LHCN-M2 (cell line): Measurements from ENCODE around the gene KRT16. TPM values are rescaled to one million over a fixed set of nuclear protein-coding genes. Genes with fewer than 3 reads are reported as not detected.
"Not testable (repeated sequence)": the region's sequence is repeated elsewhere in the genome, so short reads cannot be mapped to it uniquely, and the experiment has no call there.

Experiments used
- DNase-seq: peaks from one replicate; pipeline ENCODE4 v3.0.0-alpha.2; 2012; ENCODE audit warnings: low read depth
- total RNA-seq: library from RNA; depleted of rRNA; stranded (reverse); fragments of >200 nt; gene quantifications from 2 replicates; pipeline ENCODE4 v1.2.3, GENCODE V29; 2014

Gene KRT16
- total RNA-seq, 1 experiment from 2014 or later, result not detected

GRCh38 chr17:41628073-41628370 is 15.5 kb upstream of the KRT16 start:
- DNase-seq, result not testable (repeated sequence)

GRCh38 chr17:41627316-41628072 is 14.9 kb upstream of the KRT16 start:
- no peak for DNase-seq

- not testable (repeated sequence) for DNase-seq
These were observed 14.3 kb upstream of the KRT16 start for GRCh38 chr17:41626914-41627295.

GRCh38 chr17:41626028-41626913 is 13.7 kb upstream of the KRT16 start:
- not testable (repeated sequence) for DNase-seq

GRCh38 chr17:41625602-41626001 is 13.0 kb upstream of the KRT16 start:
- no peak for DNase-seq

- DNase-seq, result no peak
These were observed 11.9 kb upstream of the KRT16 start, which contains the start of gene KRT17 for GRCh38 chr17:41624208-41625101. TSS of gene KRT17 (minus strand) at chr17:41624575. CDS start at chr17:41624509, 66 bp downstream.

- not testable (repeated sequence) for DNase-seq
These were observed 10.8 kb upstream of the KRT16 start for GRCh38 chr17:41623184-41623861.

- DNase-seq, result not testable (repeated sequence)
These were observed 10.0 kb upstream of the KRT16 start for GRCh38 chr17:41622340-41623183.

- no peak for DNase-seq
These were observed 9.3 kb upstream of the KRT16 start for GRCh38 chr17:41621916-41622315.

- not testable (repeated sequence) for DNase-seq
These were observed 8.9 kb upstream of the KRT16 start for GRCh38 chr17:41621435-41621817.

- DNase-seq, result peak; percentile 11
These were observed 8.2 kb upstream of the KRT16 start for GRCh38 chr17:41620583-41621434.

- DNase-seq, result not testable (repeated sequence)
These were observed 7.5 kb upstream of the KRT16 start for GRCh38 chr17:41619927-41620582.

- no peak for DNase-seq
These were observed 6.7 kb upstream of the KRT16 start for GRCh38 chr17:41619036-41619926.

- no peak for DNase-seq
These were observed 5.9 kb upstream of the KRT16 start for GRCh38 chr17:41618341-41619035.

GRCh38 chr17:41617698-41618097 is 5.1 kb upstream of the KRT16 start:
- no peak for DNase-seq

GRCh38 chr17:41617136-41617535 is 4.6 kb upstream of the KRT16 start:
- DNase-seq, result no peak

- not testable (repeated sequence) for DNase-seq
These were observed 3.9 kb upstream of the KRT16 start for GRCh38 chr17:41616486-41616885.
